Body of pancreas (tissue), 4 donors: ENCODE data around the gene LMO1. TPM values are rescaled to one million over a fixed set of nuclear protein-coding genes. Genes with fewer than 3 reads are reported as not detected.

Experiments used
- ATAC-seq: fragments of 150-250 bp; one replicate; pipeline ENCODE4 v1.9.1; 2016
- DNase-seq, 4 donors: peaks; one replicate each; pipeline ENCODE4 v3.0.0-alpha.2; 2019
- H3K27ac ChIP-seq, 4 donors: fragments of 200-600 bp; sonication (generic); 1 replicate in 3 of 4; 2 replicates in 1 of 4; pipeline versions ENCODE4 v1.5.1 to v1.6.1; 2016 to 2019; ENCODE audit warnings: mild to moderate bottlenecking in 1 of 4, mixed read lengths in 1 of 4, moderate library complexity in 1 of 4
- H3K27me3 ChIP-seq, 2 donors: fragments of 200-600 bp; sonication (generic); one replicate each; pipeline ENCODE4 v1.6.0; 2016; ENCODE audit warnings: mild to moderate bottlenecking in 1 of 2
- H3K36me3 ChIP-seq, 2 donors: fragments of 200-600 bp; sonication (generic); replicated peaks in 1 of 2; 2 replicates each; pipeline ENCODE4 v1.5.1; 2016; ENCODE audit warnings: low read depth in 2 of 2; ENCODE audit not compliant: insufficient read depth in 1 of 2
- H3K4me1 ChIP-seq: fragments of 200-600 bp; sonication (generic); one replicate; pipeline ENCODE4 v1.6.0; 2016
- H3K4me3 ChIP-seq, 2 donors: fragments of 200-600 bp; sonication (generic); 1 replicate in 1 of 2; 2 replicates in 1 of 2; pipeline ENCODE4 v1.5.1; 2016 to 2019
- H3K9me3 ChIP-seq, 3 donors: fragments of 200-600 bp; sonication (generic); 1 replicate in 2 of 3; 2 replicates in 1 of 3; pipeline ENCODE4 v1.5.1; 2016
- CTCF ChIP-seq, 7 experiments: fragments of 450-650 bp in 4 of 7; fragments of 200-600 bp in 3 of 7; sonication (generic) in 3 of 7; IDR thresholded peaks; one replicate each; pipeline ENCODE4 v1.5.1; 2016 to 2019; ENCODE audit warnings: antibody characterized with exemption in 7 of 7
- POLR2A ChIP-seq, 3 donors: fragments of 450-650 bp; IDR thresholded peaks; one replicate each; pipeline ENCODE4 v1.6.1; 2016; ENCODE audit warnings: antibody characterized with exemption in 3 of 3, mild to moderate bottlenecking in 2 of 3
- WGBS, 2 donors: methylation state at CpG; one replicate each; pipeline ENCODE4 v1.1.5; 2017; 5-methylcytosine and 5-hydroxymethylcytosine counted together
- intact Hi-C: fragments of 100-400 bp; cut with DNase I; formaldehyde crosslinking; loops from one replicate; pipeline ENCODE4 v1.15.1; 2023
- total RNA-seq, 2 donors: library from RNA; depleted of rRNA; stranded (reverse); fragments of >200 nt; gene quantifications; one replicate each; pipeline ENCODE4 v1.1.0, GENCODE V29; 2016

LMO1 gene
- total RNA-seq, 2 donors from 2014 or later, result 0.78 to 1.6 TPM

- H3K4me1 ChIP-seq, result no peaks in the 10 kb centered on the region
- H3K27me3 ChIP-seq, result no peaks in the 10 kb centered on the region
- ATAC-seq, result no peak
- H3K9me3 ChIP-seq, result no peaks in the 10 kb centered on the region
- H3K27ac ChIP-seq, result no peak overlapping the region
- H3K4me3 ChIP-seq, result no peak overlapping the region
- 83 to 91% methylated on average over 4 of the region's 4 CpGs for WGBS, 2 donors
- TF ChIP-seq CTCF (IDR thresholded peaks at IDR 0.05) (no peak), POLR2A (IDR thresholded peaks at IDR 0.05) (no peak)
- intact Hi-C loops, result no loop called here
- no peaks in the 10 kb centered on the region for H3K36me3 ChIP-seq
- peak in 1 of 4 donors; percentile 2 for DNase-seq
Observed at GRCh38 chr11:8276528-8276927, 12.8 kb upstream of the LMO1 start.

GRCh38 chr11:8273287-8273686 lies 9.6 kb upstream of the LMO1 start:
- DNase-seq (no peak), ATAC-seq (no peak)
- no peak overlapping the region for H3K27ac ChIP-seq
- TF ChIP-seq POLR2A (IDR thresholded peaks at IDR 0.05), result no peak
- TF ChIP-seq CTCF (IDR thresholded peaks at IDR 0.05), result no peak
- H3K36me3 ChIP-seq, result no peaks in the 10 kb centered on the region
- peaks cover 4% of the 10 kb centered on the region for H3K4me1 ChIP-seq
- intact Hi-C loops, result no loop called here
- no peaks in the 10 kb centered on the region for H3K27me3 ChIP-seq
- no peak overlapping the region for H3K4me3 ChIP-seq
- no peaks in the 10 kb centered on the region for H3K9me3 ChIP-seq

- H3K27me3 ChIP-seq, result peaks cover 0 to 6% of the 10 kb centered on the region in 2 donors
- ATAC-seq (no peak), DNase-seq (peak in 1 of 4 donors; percentile 2)
- TF ChIP-seq POLR2A (IDR thresholded peaks at IDR 0.05) (no peak), CTCF (IDR thresholded peaks at IDR 0.05) (no peak)
- H3K9me3 ChIP-seq, result no peaks in the 10 kb centered on the region
- H3K27ac ChIP-seq, result no peak overlapping the region
- H3K36me3 ChIP-seq, result no peaks in the 10 kb centered on the region
- H3K4me3 ChIP-seq, result no peak overlapping the region
- peaks cover 12% of the 10 kb centered on the region for H3K4me1 ChIP-seq
- 94 to 95% methylated on average over 5 of the region's 5 CpGs for WGBS, 2 donors
- intact Hi-C loops, result no loop called here
Observed at GRCh38 chr11:8271106-8271886, 7.6 kb upstream of the LMO1 start.

GRCh38 chr11:8269636-8270035 lies 6.0 kb upstream of the LMO1 start:
- Histone ChIP-seq H3K27me3 (peaks cover 0 to 6% of the 10 kb centered on the region in 2 donors), H3K36me3 (no peaks in the 10 kb centered on the region), H3K4me1 (peaks cover 12% of the 10 kb centered on the region), H3K27ac (no peak overlapping the region), H3K4me3 (no peak overlapping the region), H3K9me3 (no peaks in the 10 kb centered on the region)
- TF ChIP-seq POLR2A (IDR thresholded peaks at IDR 0.05) (no peak), CTCF (IDR thresholded peaks at IDR 0.05) (no peak)
- intact Hi-C loops, result no loop called here
- DNase-seq (no peak), ATAC-seq (no peak)
- WGBS, 2 donors, result 79 to 89% methylated on average over 5 of the region's 5 CpGs
